DMS153 treated with DMSO at 0.1 percent for 48 hours (cell line): ENCODE results near the gene LINGO4.
A peak's percentile ranks its signal among the peaks of the same experiment; 100 is the strongest.

Source experiments
- DNase-seq: peaks from one replicate; lab custom pipeline; 2025; ENCODE audit not compliant: unreplicated experiment; lab: John Stamatoyannopoulos, UW

LINGO4 gene

GRCh38 chr1:151833172-151833900 is 28.1 kb upstream of the LINGO4 start:
- no peak for DNase-seq

GRCh38 chr1:151832318-151832980 is 27.2 kb upstream of the LINGO4 start:
- DNase-seq, result peak; percentile 80

- DNase-seq, result no peak
Observed at GRCh38 chr1:151831605-151832004, 26.4 kb upstream of the LINGO4 start, which contains the start of gene RORC. Gene RORC (minus strand): TSS chr1:151831802. CDS start chr1:151831764, 38 bp downstream.

GRCh38 chr1:151831256-151831591 is 26.0 kb upstream of the LINGO4 start:
- DNase-seq, result no peak

- no peak for DNase-seq
Observed at GRCh38 chr1:151830055-151830454, 24.8 kb upstream of the LINGO4 start.

- DNase-seq, result no peak
Observed at GRCh38 chr1:151829352-151830046, 24.3 kb upstream of the LINGO4 start.

- DNase-seq, result no peak
Observed at GRCh38 chr1:151828921-151829320, 23.7 kb upstream of the LINGO4 start.

- DNase-seq, result no peak
Observed at GRCh38 chr1:151827853-151828252, 22.6 kb upstream of the LINGO4 start.

GRCh38 chr1:151825751-151826660 is 20.8 kb upstream of the LINGO4 start:
- DNase-seq, result no peak

- DNase-seq, result no peak
Observed at GRCh38 chr1:151825204-151825603, 20.0 kb upstream of the LINGO4 start.

- DNase-seq, result no peak
Observed at GRCh38 chr1:151823175-151823574, 18.0 kb upstream of the LINGO4 start.

- DNase-seq, result no peak
Observed at GRCh38 chr1:151822404-151822803, 17.2 kb upstream of the LINGO4 start.

GRCh38 chr1:151820940-151821339 is 15.7 kb upstream of the LINGO4 start:
- DNase-seq, result peak; percentile 80

GRCh38 chr1:151819976-151820623 is 14.9 kb upstream of the LINGO4 start:
- DNase-seq, result no peak

- DNase-seq, result no peak
Observed at GRCh38 chr1:151819227-151819835, 14.1 kb upstream of the LINGO4 start.

- no peak for DNase-seq
Observed at GRCh38 chr1:151817353-151817730, 12.1 kb upstream of the LINGO4 start.

GRCh38 chr1:151816548-151817352 is 11.5 kb upstream of the LINGO4 start:
- DNase-seq, result no peak

- DNase-seq, result no peak
Observed at GRCh38 chr1:151815716-151816327, 10.6 kb upstream of the LINGO4 start.

- no peak for DNase-seq
Observed at GRCh38 chr1:151814971-151815545, 9.8 kb upstream of the LINGO4 start.
